ENCODE data around the gene BSND.

BSND gene

DNA sequence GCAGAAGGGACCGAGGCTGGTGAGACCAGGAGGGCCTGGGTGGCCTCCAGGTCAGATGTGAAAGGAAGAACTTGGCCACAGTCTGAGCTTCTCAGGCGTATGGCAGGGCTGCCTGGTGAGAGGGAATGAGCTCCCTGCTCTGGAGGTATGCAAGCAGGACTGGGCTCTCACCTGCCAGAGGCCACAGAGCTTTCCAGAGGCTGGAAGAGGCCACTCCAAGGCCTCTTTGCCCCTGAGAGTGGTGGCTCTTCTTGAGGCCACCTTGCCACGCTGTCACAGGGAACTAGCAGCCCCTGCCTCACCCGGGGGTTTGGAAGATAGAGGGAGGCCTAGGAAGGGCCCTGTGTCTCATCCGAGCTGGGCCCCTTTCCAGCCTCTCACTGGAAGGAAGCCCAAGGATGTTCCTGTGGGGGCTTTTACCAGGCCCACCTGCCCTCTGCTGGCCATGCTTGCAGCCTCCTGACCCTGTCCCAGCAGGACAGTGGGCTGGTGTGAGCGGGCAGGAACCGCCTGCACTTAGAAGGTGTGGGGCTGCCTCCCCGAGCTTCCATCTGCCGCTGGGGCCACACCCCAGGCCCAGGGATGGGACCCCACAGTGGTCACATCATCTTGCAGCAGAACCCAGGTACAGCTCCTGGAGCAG is 50.7 kb downstream of the BSND start:
- no peak for DNase-seq

- no peak for DNase-seq
Measured at GRCh38 chr1:55049914-55050278, 51.2 kb downstream of the BSND start.

- DNase-seq, result no peak
Measured at GRCh38 chr1:55050283-55050682, 51.5 kb downstream of the BSND start.

DNA sequence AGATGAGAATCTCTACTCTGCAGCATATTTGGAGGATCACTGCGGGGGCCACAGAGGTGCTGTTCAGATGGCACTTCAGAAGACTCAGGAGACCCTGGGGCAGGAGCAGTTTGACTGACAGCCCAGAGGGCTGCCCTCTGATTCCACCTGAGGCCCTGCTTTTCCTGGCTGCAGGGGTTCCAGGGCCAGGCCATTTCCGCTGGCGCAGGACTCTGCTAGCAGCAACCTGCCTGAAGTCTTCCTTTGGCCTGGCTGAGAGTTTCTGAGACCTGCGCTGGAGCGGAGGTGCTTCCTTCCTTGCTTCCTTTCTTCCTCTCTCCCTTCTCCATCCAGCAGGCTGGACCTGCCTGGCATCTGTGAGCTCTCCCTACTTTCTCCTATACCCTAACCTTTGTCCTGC is 52.4 kb downstream of the BSND start:
- DNase-seq, result no peak

- DNase-seq, result no peak
Measured at GRCh38 chr1:55051621-55052020, 52.9 kb downstream of the BSND start.

DNA sequence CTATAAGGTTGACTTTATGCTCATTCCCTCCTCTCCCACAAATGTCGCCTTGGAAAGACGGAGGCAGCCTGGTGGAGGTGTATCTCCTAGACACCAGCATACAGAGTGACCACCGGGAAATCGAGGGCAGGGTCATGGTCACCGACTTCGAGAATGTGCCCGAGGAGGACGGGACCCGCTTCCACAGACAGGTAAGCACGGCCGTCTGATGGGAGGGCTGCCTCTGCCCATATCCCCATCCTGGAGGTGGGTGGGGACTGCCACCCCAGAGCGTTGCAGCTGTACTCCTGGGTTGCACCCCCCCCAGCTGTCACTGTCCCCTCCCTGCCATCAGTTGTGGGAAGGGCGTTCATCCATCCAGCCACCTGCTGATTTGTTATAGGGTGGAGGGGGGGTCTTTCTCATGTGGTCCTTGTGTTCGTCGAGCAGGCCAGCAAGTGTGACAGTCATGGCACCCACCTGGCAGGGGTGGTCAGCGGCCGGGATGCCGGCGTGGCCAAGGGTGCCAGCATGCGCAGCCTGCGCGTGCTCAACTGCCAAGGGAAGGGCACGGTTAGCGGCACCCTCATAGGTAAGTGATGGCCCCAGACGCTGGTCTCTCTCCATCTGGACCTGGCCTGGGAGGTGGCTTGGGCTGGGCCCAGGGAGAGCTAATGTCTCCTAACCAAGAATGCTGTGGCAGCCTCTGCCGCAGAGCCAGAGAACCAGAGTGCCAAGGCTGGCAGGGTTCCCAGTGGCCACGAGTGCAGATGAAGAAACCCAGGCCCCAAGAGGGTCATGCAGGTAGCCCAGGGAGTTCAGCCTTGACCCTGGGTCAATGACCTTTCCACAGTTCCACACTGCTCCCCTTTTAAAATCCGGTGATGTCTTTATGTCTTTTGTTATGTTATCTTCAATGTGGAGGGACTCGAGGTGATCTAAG is 53.7 kb downstream of the BSND start:
- DNase-seq, result no peak

DNA sequence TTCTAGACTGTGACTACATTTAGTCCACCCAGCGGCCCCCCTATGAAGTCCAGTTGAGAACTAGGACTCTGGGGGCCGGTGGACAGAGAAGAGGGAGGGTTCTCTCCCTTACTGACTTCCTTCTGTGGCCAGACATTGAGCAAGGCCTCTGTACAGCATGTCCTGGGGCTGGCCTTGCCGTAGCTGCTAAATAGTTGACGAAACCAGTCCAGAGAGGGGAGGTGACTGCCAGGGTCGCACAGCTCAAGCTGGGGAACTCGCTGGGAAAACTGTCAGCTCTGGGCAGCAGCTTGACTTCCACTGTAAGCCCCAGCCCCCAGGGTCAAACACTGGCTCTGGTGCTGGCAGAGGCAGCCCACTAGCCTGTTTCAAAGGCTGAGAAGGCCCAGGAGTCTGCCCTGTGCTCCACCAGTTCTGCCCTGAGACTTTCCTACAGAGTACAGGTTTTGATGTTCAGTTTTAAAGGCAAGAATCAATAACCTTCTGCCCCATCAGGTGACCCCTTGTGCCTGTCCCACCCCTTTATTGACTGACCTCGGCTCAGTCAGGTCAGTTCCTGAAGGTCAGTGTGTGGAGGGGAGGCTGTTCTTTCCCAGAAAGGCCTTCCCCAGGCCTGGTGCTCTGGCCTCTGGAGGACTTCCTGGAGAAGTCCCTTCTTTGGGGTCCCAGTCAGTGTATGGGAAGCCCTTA is 54.7 kb downstream of the BSND start:
- no peak for DNase-seq

GRCh38 chr1:55054396-55054795 is 55.7 kb downstream of the BSND start:
- DNase-seq, result no peak

- no peak for DNase-seq
Measured at GRCh38 chr1:55055084-55055882, 56.5 kb downstream of the BSND start.

GRCh38 chr1:55055951-55056631 is 57.4 kb downstream of the BSND start:
- no peak for DNase-seq

GRCh38 chr1:55056632-55056992 is 57.9 kb downstream of the BSND start:
- DNase-seq, result no peak

GRCh38 chr1:55057270-55057955 is 58.7 kb downstream of the BSND start:
- no peak for DNase-seq

DNA sequence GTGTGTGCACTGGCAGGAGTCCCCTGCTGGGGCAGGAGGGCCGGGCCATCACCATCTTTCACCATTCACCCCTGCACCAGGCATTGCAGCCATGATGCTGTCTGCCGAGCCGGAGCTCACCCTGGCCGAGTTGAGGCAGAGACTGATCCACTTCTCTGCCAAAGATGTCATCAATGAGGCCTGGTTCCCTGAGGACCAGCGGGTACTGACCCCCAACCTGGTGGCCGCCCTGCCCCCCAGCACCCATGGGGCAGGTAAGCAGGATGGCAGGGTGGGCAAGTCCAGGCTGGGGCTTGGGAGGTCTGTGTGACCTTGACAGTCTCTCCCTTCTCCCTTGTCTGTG is 59.2 kb downstream of the BSND start:
- DNase-seq, result no peak

DNA sequence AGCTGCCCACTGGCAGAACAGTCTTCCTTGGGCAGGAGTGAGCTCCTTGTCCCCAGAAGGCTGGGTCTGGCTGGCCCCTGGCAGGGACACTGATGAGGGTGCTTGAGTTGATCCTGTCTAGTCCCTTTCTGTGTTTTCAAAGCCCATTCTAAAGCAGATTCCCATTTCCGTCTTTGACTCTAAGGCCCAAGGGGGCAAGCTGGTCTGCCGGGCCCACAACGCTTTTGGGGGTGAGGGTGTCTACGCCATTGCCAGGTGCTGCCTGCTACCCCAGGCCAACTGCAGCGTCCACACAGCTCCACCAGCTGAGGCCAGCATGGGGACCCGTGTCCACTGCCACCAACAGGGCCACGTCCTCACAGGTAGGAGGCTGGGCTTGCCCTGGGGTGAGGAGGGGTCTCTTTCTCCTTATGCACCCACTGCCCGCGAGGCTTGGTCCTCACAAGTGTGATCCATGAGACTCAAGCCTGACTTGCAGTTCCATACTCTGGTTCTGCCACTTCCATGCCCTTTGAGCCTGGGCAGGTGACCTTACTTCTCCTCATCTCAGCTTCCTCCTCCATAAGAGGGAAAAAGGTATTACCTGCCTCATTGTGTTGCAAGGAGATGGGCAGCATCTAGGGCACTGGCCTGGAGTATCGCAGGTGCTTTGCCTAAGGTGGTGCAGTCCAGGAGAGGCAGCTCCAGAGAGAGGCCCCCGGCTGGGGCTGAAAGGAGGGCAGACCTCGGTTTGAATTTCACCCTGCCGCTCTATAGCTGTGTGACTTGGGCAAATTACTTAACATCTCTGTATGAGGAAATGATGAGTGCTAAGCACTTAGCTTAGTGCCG is 60.8 kb downstream of the BSND start:
- no peak for DNase-seq

DNA sequence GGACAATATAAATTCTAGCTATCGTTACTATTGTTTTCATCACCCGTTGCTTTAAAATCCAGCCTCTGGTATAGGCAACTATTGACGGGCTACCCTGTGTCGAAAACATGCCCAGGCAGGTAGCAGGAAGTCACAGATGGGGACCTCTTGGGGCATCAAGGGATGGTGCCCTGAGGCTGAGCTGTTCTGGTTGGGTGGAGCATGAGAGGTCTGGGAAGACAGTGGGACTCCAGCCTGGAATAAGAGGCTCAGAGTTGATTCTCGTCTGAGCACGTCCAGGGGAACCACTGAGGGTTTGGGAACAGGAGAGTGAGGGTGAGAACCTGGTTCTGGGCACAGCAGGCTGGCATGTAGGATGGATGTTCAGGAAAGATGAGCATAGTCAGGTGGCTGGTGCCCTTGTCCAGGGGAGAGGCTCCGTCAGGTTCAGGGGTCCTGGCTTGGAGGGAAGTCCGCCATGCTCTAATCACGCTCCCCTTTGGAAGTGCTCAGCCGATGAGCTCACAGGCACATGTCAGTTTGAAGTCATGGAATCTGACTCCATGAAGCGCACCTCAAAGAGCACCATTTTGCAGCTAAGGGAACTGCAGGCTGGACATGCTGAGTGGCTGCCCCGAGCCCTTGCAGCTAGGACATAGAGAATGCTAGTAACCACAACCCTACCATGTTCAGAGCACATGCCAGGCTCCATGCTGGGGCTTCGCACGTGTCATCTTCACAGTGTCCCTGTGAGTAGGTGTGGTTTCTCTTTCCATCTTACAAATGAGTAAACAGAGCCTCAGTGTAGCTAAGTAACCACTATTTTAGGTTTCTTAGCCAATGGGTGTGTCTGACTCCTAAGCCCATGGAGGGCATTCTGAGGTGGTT is 61.6 kb downstream of the BSND start:
- DNase-seq, result no peak

- no peak for DNase-seq
Measured at GRCh38 chr1:55061000-55061705, 62.4 kb downstream of the BSND start.
